ENCODE results near the gene DUSP7.
A peak's percentile ranks its signal among the peaks of the same experiment; 100 is the strongest.

DUSP7 gene

DNA sequence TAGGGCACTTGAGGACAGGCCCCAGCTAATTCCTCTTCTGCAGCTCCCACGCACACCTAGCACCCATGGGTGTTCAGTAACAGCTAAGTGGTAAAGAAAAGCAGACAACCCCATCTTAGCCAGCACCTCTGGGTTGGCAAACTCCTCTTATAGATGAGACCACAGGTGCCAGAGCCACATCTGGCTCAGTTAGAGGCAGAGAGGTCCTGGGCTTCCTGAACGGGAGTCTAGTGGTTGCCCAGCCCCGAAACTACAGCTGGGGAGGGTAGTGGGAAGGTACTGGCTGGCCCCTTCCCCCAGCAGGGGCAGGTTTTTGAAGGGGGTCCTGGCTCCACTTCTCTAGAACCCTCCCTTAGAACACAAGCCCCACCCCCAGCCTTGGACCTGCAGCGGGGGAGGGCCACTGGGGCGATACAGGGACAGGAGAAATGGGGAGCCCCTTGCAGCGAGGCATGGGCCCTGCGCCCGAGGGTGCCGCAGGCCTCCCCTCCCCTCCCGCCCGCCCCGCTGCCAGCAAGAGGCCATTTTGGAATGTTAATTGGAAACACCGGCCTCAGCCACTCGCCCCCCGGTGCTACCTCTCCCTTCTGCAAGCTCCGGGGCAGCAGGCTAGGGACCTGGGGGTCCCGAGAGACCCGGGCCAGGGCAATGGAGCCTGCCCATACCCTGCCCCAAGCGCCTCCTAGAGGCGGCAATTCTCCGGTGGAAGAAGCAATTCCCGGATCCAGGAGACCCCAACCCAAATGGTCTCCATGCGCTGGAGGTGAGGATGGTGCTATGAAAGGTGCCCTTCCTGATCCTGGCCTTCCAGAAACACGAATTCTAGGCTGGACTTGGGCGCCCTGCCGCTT lies 1.5 kb downstream of the DUSP7 start:
- Histone ChIP-seq H3K36me3 (ENCODE audit: insufficient read depth) (no peaks in the 10 kb centered on the region), H3K79me2 (ENCODE audit: insufficient read depth, low read depth) (no peaks in the 10 kb centered on the region), H3K27ac (no peak overlapping the region), H2AFZ (ENCODE audit: low read depth) (peak overlapping the region; percentile 18; the same call in 1 of the 2 replicates), H3K9ac (peak overlapping the region; percentile 69; the same call in 1 of the 2 replicates), H4K20me1 (ENCODE audit: insufficient read depth) (no peaks in the 10 kb centered on the region), H3K27me3 (ENCODE audit: insufficient read depth, low read depth) (no peaks in the 10 kb centered on the region), H3K4me1 (ENCODE audit: low read depth, poor library complexity, severe bottlenecking) (peaks cover 7% of the 10 kb centered on the region), H3K4me3 (IDR thresholded peaks at IDR 0.05; ENCODE audit: insufficient read depth, low read depth, low read length) (peak overlapping the region; percentile 83), H3K4me2 (peak overlapping the region; percentile 51)
- TF ChIP-seq, protein P1, sequence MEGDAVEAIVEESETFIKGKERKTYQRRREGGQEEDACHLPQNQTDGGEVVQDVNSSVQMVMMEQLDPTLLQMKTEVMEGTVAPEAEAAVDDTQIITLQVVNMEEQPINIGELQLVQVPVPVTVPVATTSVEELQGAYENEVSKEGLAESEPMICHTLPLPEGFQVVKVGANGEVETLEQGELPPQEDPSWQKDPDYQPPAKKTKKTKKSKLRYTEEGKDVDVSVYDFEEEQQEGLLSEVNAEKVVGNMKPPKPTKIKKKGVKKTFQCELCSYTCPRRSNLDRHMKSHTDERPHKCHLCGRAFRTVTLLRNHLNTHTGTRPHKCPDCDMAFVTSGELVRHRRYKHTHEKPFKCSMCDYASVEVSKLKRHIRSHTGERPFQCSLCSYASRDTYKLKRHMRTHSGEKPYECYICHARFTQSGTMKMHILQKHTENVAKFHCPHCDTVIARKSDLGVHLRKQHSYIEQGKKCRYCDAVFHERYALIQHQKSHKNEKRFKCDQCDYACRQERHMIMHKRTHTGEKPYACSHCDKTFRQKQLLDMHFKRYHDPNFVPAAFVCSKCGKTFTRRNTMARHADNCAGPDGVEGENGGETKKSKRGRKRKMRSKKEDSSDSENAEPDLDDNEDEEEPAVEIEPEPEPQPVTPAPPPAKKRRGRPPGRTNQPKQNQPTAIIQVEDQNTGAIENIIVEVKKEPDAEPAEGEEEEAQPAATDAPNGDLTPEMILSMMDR (conservative IDR thresholded peaks at IDR 0.05; ENCODE audit: low read depth, low read length): no peak; the same call in 1 of the 2 replicates

DNA sequence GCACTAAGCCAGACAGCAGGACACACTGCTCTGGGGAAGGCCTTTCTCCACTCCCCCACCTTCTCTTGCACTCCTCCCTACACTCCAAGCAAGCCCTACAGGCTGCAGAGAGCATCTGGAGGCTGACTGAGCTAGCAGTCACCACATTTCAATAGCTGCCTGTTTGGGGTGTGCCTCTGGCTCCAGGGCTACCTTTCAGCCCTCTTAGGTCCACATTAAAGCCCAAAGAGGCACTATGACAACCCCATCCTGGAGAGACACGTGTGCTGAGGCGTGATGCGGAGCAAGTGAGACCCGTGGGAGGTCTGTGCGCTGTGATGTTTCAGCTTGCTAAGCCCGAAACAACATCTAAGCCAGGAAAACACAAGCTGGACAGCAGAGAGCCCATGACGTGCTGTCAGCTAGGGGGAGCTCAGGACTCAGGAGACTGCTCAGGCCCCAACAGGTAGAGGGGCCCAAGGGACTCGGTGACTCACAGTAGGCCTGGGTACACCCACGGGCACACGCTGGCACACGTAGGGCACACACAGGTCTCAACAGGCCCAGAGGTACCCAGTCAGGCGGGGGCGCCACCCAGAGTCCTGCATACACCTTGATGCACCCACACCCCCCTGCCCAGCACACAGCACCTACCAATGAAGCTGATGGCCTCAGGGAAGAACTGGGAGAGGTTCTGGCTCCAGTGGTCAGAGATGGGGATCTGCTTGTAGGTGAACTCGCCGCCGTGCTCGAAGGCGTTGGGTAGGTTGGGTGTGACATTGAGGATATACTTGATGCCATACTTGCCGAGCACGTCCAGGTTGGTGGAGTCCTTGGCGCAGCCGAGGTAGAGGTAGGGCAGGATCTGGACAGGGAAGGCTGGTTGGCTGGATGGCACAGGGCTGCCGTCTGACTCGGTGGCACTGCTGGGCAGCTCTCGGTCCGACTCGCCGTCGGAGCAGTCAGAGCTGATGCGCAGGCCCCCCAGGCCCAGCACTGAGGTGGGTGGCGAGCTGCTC lies 2.8 kb downstream of the DUSP7 start:
- Histone ChIP-seq H3K4me2 (no peak overlapping the region), H4K20me1 (ENCODE audit: insufficient read depth) (no peaks in the 10 kb centered on the region), H3K9ac (no peak overlapping the region), H3K4me1 (ENCODE audit: low read depth, poor library complexity, severe bottlenecking) (peaks cover 7% of the 10 kb centered on the region), H3K36me3 (ENCODE audit: insufficient read depth) (no peaks in the 10 kb centered on the region), H3K27ac (no peak overlapping the region), H3K79me2 (ENCODE audit: insufficient read depth, low read depth) (no peaks in the 10 kb centered on the region), H3K27me3 (ENCODE audit: insufficient read depth, low read depth) (no peaks in the 10 kb centered on the region), H2AFZ (ENCODE audit: low read depth) (no peak overlapping the region), H3K4me3 (IDR thresholded peaks at IDR 0.05; ENCODE audit: insufficient read depth, low read depth, low read length) (no peak overlapping the region)
- TF ChIP-seq, protein P1 (conservative IDR thresholded peaks at IDR 0.05; ENCODE audit: low read depth, low read length): no peak

DNA sequence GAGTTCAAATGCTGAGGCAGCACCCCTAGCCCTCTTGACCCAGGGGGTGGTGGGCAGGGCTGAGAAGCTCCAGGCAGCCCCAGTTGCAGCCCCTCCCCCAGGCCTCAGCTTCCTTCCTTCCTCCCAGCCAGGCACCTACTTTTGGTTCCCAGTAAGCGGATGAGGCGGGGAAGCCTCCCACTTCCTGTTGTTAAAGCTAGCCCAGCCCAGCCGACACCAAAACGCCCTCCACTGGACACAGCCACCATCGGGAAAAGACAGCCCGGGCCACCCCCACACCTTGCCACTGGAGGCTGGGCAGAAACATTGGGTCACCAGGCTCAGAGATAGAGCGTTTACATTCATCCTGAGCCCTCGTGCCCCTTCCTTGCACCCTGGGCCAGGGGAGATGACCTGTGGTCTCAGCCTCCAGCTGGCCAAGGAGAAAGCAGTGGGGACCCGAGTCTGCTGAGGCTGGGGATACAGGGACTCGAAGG lies 3.5 kb downstream of the DUSP7 start:
- TF ChIP-seq, protein P1 (conservative IDR thresholded peaks at IDR 0.05; ENCODE audit: low read depth, low read length): no peak
- Histone ChIP-seq H4K20me1 (ENCODE audit: insufficient read depth) (no peaks in the 10 kb centered on the region), H3K27me3 (ENCODE audit: insufficient read depth, low read depth) (no peaks in the 10 kb centered on the region), H3K27ac (no peak overlapping the region), H3K4me2 (no peak overlapping the region), H3K9ac (no peak overlapping the region), H3K36me3 (ENCODE audit: insufficient read depth) (no peaks in the 10 kb centered on the region), H3K4me3 (IDR thresholded peaks at IDR 0.05; ENCODE audit: insufficient read depth, low read depth, low read length) (no peak overlapping the region), H2AFZ (ENCODE audit: low read depth) (no peak overlapping the region), H3K4me1 (ENCODE audit: low read depth, poor library complexity, severe bottlenecking) (peaks cover 7% of the 10 kb centered on the region), H3K79me2 (ENCODE audit: insufficient read depth, low read depth) (no peaks in the 10 kb centered on the region)

DNA sequence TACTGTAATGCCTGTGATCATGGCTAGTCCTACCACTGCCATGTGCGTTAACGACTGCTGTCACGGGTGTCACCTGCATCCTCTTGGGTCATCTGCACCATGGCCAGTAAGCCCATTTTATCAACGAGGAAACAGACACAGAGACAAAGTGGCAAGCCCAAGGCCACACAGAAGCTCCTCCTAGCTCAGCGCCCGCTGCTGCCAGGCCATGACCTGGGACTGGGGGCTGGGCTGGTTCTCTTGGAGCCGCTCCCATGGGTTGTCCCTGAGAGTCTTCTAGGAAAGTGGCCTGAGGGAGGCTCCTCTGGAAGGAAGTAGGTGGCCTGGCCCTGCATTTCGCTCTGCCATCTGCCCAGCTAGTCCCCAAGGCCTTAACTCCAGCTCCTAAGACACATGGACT lies 4.9 kb downstream of the DUSP7 start:
- Histone ChIP-seq H4K20me1 (ENCODE audit: insufficient read depth) (no peaks in the 10 kb centered on the region), H3K4me3 (IDR thresholded peaks at IDR 0.05; ENCODE audit: insufficient read depth, low read depth, low read length) (no peak overlapping the region), H3K27me3 (ENCODE audit: insufficient read depth, low read depth) (no peaks in the 10 kb centered on the region), H3K79me2 (ENCODE audit: insufficient read depth, low read depth) (no peaks in the 10 kb centered on the region), H2AFZ (ENCODE audit: low read depth) (no peak overlapping the region), H3K9ac (no peak overlapping the region), H3K4me1 (ENCODE audit: low read depth, poor library complexity, severe bottlenecking) (peaks cover 7% of the 10 kb centered on the region), H3K4me2 (no peak overlapping the region), H3K36me3 (ENCODE audit: insufficient read depth) (no peaks in the 10 kb centered on the region), H3K27ac (no peak overlapping the region)
- TF ChIP-seq, protein P1 (conservative IDR thresholded peaks at IDR 0.05; ENCODE audit: low read depth, low read length): no peak
